ENCODE measurements around the gene DNAJC17. TPM values are rescaled to one million over a fixed set of nuclear protein-coding genes. Genes with fewer than 3 reads are reported as not detected.

The DNAJC17 gene
- total and polyA plus RNA-seq, 2 of the 13 experiments (the other 11 are each of a cell fraction or from before 2014, with no cell fraction given) = 22.2 to 26.5 TPM

- no peak for TF ChIP-seq SOX6 (IDR thresholded peaks at IDR 0.05)
- TF ChIP-seq SOX6 (CRISPR knock-in tag; IDR thresholded peaks at IDR 0.05) = peak; percentile 44
- no peak for TF ChIP-seq SETDB1 (CRISPR knock-in tag; IDR thresholded peaks at IDR 0.05; ENCODE audit: borderline replicate concordance)
- peak; percentile 34; the same call in 1 of the 2 replicates for TF ChIP-seq ZNF687 (CRISPR knock-in tag; IDR thresholded peaks at IDR 0.05)
- no peak for TF ChIP-seq ZNF441 (CRISPR knock-in tag; IDR thresholded peaks at IDR 0.05; ENCODE audit: borderline replicate concordance)
- TF ChIP-seq SOX5 (CRISPR knock-in tag; IDR thresholded peaks at IDR 0.05; ENCODE audit: borderline replicate concordance) = 0 out of 2 replicates have a peak, but pooled peaks have one; percentile 9
- TF ChIP-seq KDM6A (CRISPR knock-in tag; IDR thresholded peaks at IDR 0.05; ENCODE audit: low read depth) = no peak
- TF ChIP-seq ATF7 (IDR thresholded peaks at IDR 0.05) = no peak
- TF ChIP-seq ATF7 (CRISPR knock-in tag; IDR thresholded peaks at IDR 0.05) = no peak
- no peak for TF ChIP-seq ZNF724P (CRISPR knock-in tag; IDR thresholded peaks at IDR 0.05; ENCODE audit: borderline replicate concordance)
- peak; percentile 66; the same call in 1 of the 2 replicates for TF ChIP-seq ZNF292 (CRISPR knock-in tag; IDR thresholded peaks at IDR 0.05; ENCODE audit: borderline replicate concordance, low read depth)
- TF ChIP-seq ZNF737 (CRISPR knock-in tag; IDR thresholded peaks at IDR 0.05; ENCODE audit: borderline replicate concordance) = no peak
- TF ChIP-seq ZNF768 (CRISPR knock-in tag; IDR thresholded peaks at IDR 0.05) = no peak
- TF ChIP-seq ZNF788 (CRISPR knock-in tag; IDR thresholded peaks at IDR 0.05; ENCODE audit: borderline replicate concordance) = 0 out of 2 replicates have a peak, but pooled peaks have one; percentile 32
- peak; percentile 53; the same call in 1 of the 2 replicates for TF ChIP-seq HNF4G (IDR thresholded peaks at IDR 0.05; ENCODE audit: borderline replicate concordance, low read depth, low read length)
- no peak for TF ChIP-seq HNF4G (CRISPR knock-in tag; IDR thresholded peaks at IDR 0.05; ENCODE audit: borderline replicate concordance, low read depth)
- TF ChIP-seq SRSF1 (optimal IDR thresholded peaks at IDR 0.05; ENCODE audit: low read depth, low read length) = no peak
- TF ChIP-seq CBFB (CRISPR knock-in tag; IDR thresholded peaks at IDR 0.05) = no peak
- TF ChIP-seq ZFP36 (IDR thresholded peaks at IDR 0.05; ENCODE audit: borderline replicate concordance, low read depth, low read length, partially characterized antibody) = no peak
- no peak for TF ChIP-seq IRF9 (CRISPR knock-in tag; IDR thresholded peaks at IDR 0.05; ENCODE audit: borderline replicate concordance)
- TF ChIP-seq TEAD3 (CRISPR knock-in tag; optimal IDR thresholded peaks at IDR 0.05; ENCODE audit: borderline replicate concordance) = peak; percentile 49
- TF ChIP-seq USF2 (IDR thresholded peaks at IDR 0.05; ENCODE audit: low read depth, low read length) = no peak
- no peak for TF ChIP-seq USF2 (CRISPR knock-in tag; IDR thresholded peaks at IDR 0.05; ENCODE audit: borderline replicate concordance)
- TF ChIP-seq RXRB (CRISPR knock-in tag; IDR thresholded peaks at IDR 0.05; ENCODE audit: borderline replicate concordance) = peak; percentile 47; the same call in 1 of the 2 replicates
These were observed 43.4 kb upstream of the DNAJC17 start (continued) for GRCh38 chr15:40850576-40851112.

All from HepG2 (cell line).